Common myeloid progenitor, CD34-positive (primary cell): ENCODE results near the gene VSNL1.

Experiments
- CTCF ChIA-PET: fragments of 350-600 bp; sonication (Branson Sonifier 250); formaldehyde crosslinking; loops from one replicate; lab custom pipeline; 2021; ENCODE audit warnings: antibody characterized with exemption; lab: Charles Lee
- POLR2A ChIA-PET: fragments of 350-600 bp; sonication (Branson Sonifier 250); formaldehyde crosslinking; loops from one replicate; lab custom pipeline; 2021; ENCODE audit warnings: antibody characterized with exemption; lab: Charles Lee
- DNase-seq, 3 donors: peaks; one replicate each; pipeline versions ENCODE4 v3.0.0 to v3.0.0-alpha.2; 2013
- H3K27ac ChIP-seq, 2 experiments: 1 replicate in 1 of 2; 2 replicates in 1 of 2; pipeline ENCODE4 v1.7.0; 2013; ENCODE audit warnings: inconsistent platforms in 2 of 2, low read length in 2 of 2, mild to moderate bottlenecking in 2 of 2, low read depth in 1 of 2, moderate library complexity in 1 of 2; ENCODE audit not compliant: severe bottlenecking in 2 of 2, insufficient read depth in 1 of 2, poor library complexity in 1 of 2
- H3K27me3 ChIP-seq, 5 experiments: replicated peaks in 2 of 5; 1 replicate in 3 of 5; 2 replicates in 2 of 5; pipeline versions ENCODE4 v1.6.1 to v1.7.0; 2013; ENCODE audit warnings: low read length in 4 of 5, mild to moderate bottlenecking in 2 of 5, moderate library complexity in 2 of 5, inconsistent platforms in 1 of 5; ENCODE audit not compliant: insufficient read depth in 5 of 5, control insufficient read depth in 4 of 5
- H3K36me3 ChIP-seq, 4 experiments: 1 replicate in 2 of 4; 2 replicates in 2 of 4; pipeline versions ENCODE4 v1.6.1 to v1.7.0; 2013; ENCODE audit warnings: low read length in 3 of 4, control low read depth in 1 of 4, mild to moderate bottlenecking in 1 of 4; ENCODE audit not compliant: control insufficient read depth in 4 of 4, insufficient read depth in 4 of 4
- H3K4me1 ChIP-seq, 4 experiments: 1 replicate in 3 of 4; 2 replicates in 1 of 4; pipeline versions ENCODE4 v1.6.1 to v1.7.1; 2013; ENCODE audit warnings: low read length in 3 of 4, mild to moderate bottlenecking in 3 of 4, control low read depth in 1 of 4, inconsistent platforms in 1 of 4, moderate library complexity in 1 of 4; ENCODE audit not compliant: control insufficient read depth in 4 of 4, insufficient read depth in 4 of 4; ENCODE audit errors: control extremely low read depth in 1 of 4
- H3K4me3 ChIP-seq, 7 experiments: 1 replicate in 4 of 7; 2 replicates in 3 of 7; pipeline versions ENCODE4 v1.5.1 to v1.7.0; 2013; ENCODE audit warnings: mild to moderate bottlenecking in 7 of 7, low read length in 6 of 7, moderate library complexity in 6 of 7, inconsistent platforms in 2 of 7, low read depth in 2 of 7, control low read depth in 1 of 7; ENCODE audit not compliant: insufficient read depth in 4 of 7, control insufficient read depth in 1 of 7; ENCODE audit errors: extremely low read depth in 1 of 7
- H3K9me3 ChIP-seq, 5 experiments: 1 replicate in 4 of 5; 2 replicates in 1 of 5; pipeline versions ENCODE4 v1.6.1 to v1.7.1; 2013; ENCODE audit warnings: low read length in 4 of 5, mild to moderate bottlenecking in 2 of 5, inconsistent platforms in 1 of 5, low read depth in 1 of 5, moderate library complexity in 1 of 5; ENCODE audit not compliant: control insufficient read depth in 4 of 5, insufficient read depth in 2 of 5; ENCODE audit errors: control extremely low read depth in 1 of 5
- WGBS: methylation state at CpG from one replicate; pipeline ENCODE4 v1.1.5; 2013; ENCODE audit not compliant: insufficient coverage; 5-methylcytosine and 5-hydroxymethylcytosine counted together

Gene VSNL1

DNA sequence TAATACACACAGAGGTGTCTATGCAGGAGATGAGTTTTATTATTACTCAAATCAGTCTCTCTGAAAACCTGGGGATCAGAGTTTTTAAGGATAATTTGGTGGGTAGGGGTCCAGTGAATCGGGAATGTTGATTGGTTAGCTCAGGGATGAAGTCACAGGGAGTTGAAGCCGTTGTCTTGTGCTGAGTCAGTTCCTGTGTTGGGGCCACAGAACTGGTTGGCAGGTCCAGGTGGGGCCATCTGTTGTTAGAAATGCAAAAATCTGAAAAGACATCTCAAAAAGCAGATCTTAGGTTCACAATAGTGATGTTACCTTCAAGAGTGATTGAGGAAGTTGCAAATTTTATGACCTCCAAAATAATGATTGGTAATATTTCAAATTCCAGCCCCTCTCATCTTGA is 86.9 kb downstream of the VSNL1 start:
- Histone ChIP-seq H3K36me3 (no peaks in the 10 kb centered on the region), H3K4me1 (peaks cover 0 to 17% (median 5%) of the 10 kb centered on the region in 4 experiments), H3K9me3 (peaks cover 0 to 9% (median 0%) of the 10 kb centered on the region in 5 experiments), H3K27me3 (peaks cover 0 to 6% (median 0%) of the 10 kb centered on the region in 5 experiments), H3K4me3 (no peak overlapping the region), H3K27ac (no peak overlapping the region)
- DNase-seq, result peak in 2 of 3 donors; percentile 13 to 41
- ChIA-PET POLR2A (no interaction called here), CTCF (no interaction called here)
- 42% methylated on average over 2 of the region's 2 CpGs for WGBS

GRCh38 chr2:17628349-17629261 is 88.1 kb downstream of the VSNL1 start:
- no peak overlapping the region for H3K27ac ChIP-seq
- H3K9me3 ChIP-seq, result peaks cover 0 to 9% (median 0%) of the 10 kb centered on the region in 5 experiments
- H3K27me3 ChIP-seq, result peaks cover 0 to 6% (median 0%) of the 10 kb centered on the region in 5 experiments
- H3K4me1 ChIP-seq, result peaks cover 0 to 17% (median 5%) of the 10 kb centered on the region in 4 experiments
- WGBS, result 100% methylated on average over 1 of the region's 2 CpGs
- H3K36me3 ChIP-seq, result no peaks in the 10 kb centered on the region
- CTCF ChIA-PET, result interaction anchor here (1.8 kb wide), 1 partner anchor 17 kb away, joined by 9 read pairs; no protein-coding TSS in a partner anchor
- peak in 1 of 3 donors; percentile 18 for DNase-seq
- POLR2A ChIA-PET, result no interaction called here
- no peak overlapping the region for H3K4me3 ChIP-seq

- no peak for DNase-seq
- POLR2A ChIA-PET, result no interaction called here
- 100% methylated on average over 4 of the region's 4 CpGs for WGBS
- peaks cover 0 to 9% (median 0%) of the 10 kb centered on the region in 5 experiments for H3K9me3 ChIP-seq
- no peak overlapping the region for H3K4me3 ChIP-seq
- H3K36me3 ChIP-seq, result no peaks in the 10 kb centered on the region
- peaks cover 0 to 17% (median 5%) of the 10 kb centered on the region in 4 experiments for H3K4me1 ChIP-seq
- CTCF ChIA-PET, result interaction anchor here (1.8 kb wide), 1 partner anchor 15 kb away, joined by 9 read pairs; no protein-coding TSS in a partner anchor
- H3K27me3 ChIP-seq, result peaks cover 0 to 4% (median 0%) of the 10 kb centered on the region in 5 experiments
- no peak overlapping the region for H3K27ac ChIP-seq
Measured at GRCh38 chr2:17630089-17630488, 89.6 kb downstream of the VSNL1 start.

- WGBS, result 85% methylated on average over 2 of the region's 4 CpGs
- DNase-seq, result no peak
- Histone ChIP-seq H3K27ac (no peak overlapping the region), H3K36me3 (no peaks in the 10 kb centered on the region), H3K9me3 (peaks cover 0 to 2% (median 0%) of the 10 kb centered on the region in 5 experiments), H3K4me1 (no peaks in the 10 kb centered on the region), H3K4me3 (no peak overlapping the region), H3K27me3 (peaks cover 0 to 9% (median 0%) of the 10 kb centered on the region in 5 experiments)
- CTCF ChIA-PET, result interaction anchor here (3.7 kb wide), 1 partner anchor 11 kb away, joined by 24 read pairs; no protein-coding TSS in a partner anchor
- POLR2A ChIA-PET, result no interaction called here
Measured at GRCh38 chr2:17634997-17635396, 94.5 kb downstream of the VSNL1 start.

DNA sequence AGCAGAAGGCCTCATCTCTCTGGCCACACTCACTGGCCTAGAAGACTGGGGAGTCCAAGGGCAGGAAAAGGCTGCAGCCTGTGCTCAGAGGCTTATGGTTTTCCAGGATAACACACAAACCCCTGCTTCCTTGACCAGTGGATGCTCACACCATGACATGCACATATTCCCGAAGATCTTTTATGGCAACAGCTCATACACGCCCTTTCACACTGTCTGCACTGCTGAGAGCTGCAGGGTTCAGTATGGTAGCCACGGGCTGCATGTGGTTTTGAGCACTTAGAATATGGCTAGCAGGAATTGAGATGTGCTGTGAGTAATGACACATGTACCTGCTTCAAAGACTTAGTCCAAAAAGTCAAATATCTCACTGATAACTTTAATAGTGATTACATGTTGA is 95.8 kb downstream of the VSNL1 start:
- WGBS, result 89% methylated on average over 2 of the region's 3 CpGs
- Histone ChIP-seq H3K4me3 (no peak overlapping the region), H3K27ac (no peak overlapping the region), H3K27me3 (peaks cover 0 to 9% (median 0%) of the 10 kb centered on the region in 5 experiments), H3K4me1 (no peaks in the 10 kb centered on the region), H3K9me3 (no peaks in the 10 kb centered on the region), H3K36me3 (no peaks in the 10 kb centered on the region)
- POLR2A ChIA-PET, result no interaction called here
- CTCF ChIA-PET, result interaction anchor here (3.7 kb wide), 1 partner anchor 10 kb away, joined by 24 read pairs; no protein-coding TSS in a partner anchor
- DNase-seq, result no peak

- H3K4me1 ChIP-seq, result no peaks in the 10 kb centered on the region
- no peak for DNase-seq
- 92% methylated on average over 6 of the region's 8 CpGs for WGBS
- no peak overlapping the region for H3K27ac ChIP-seq
- no peaks in the 10 kb centered on the region for H3K9me3 ChIP-seq
- no peak overlapping the region for H3K4me3 ChIP-seq
- ChIA-PET POLR2A (no interaction called here), CTCF (no interaction called here)
- H3K27me3 ChIP-seq, result peaks cover 0 to 9% (median 0%) of the 10 kb centered on the region in 5 experiments
- no peaks in the 10 kb centered on the region for H3K36me3 ChIP-seq
Measured at GRCh38 chr2:17637131-17637906, 96.8 kb downstream of the VSNL1 start.
